ENCODE measurements around the gene ENAH.

ENAH gene

GRCh38 chr1:225613006-225613405 is 39.9 kb downstream of the ENAH start:
- TF ChIP-seq POLR2A (IDR thresholded peaks at IDR 0.05; ENCODE audit: low read length) (no peak), GATA1 (IDR thresholded peaks at IDR 0.05; ENCODE audit: low read depth, low read length) (no peak)

GRCh38 chr1:225612287-225612686 is 40.6 kb downstream of the ENAH start:
- no peak for TF ChIP-seq POLR2A (IDR thresholded peaks at IDR 0.05; ENCODE audit: low read length)
- TF ChIP-seq GATA1 (IDR thresholded peaks at IDR 0.05; ENCODE audit: low read depth, low read length) = no peak
- no peak for DNase-seq

More at GRCh38 chr1:225613006-225613405, 39.9 kb downstream of the ENAH start:
- DNase-seq = no peak

DNA sequence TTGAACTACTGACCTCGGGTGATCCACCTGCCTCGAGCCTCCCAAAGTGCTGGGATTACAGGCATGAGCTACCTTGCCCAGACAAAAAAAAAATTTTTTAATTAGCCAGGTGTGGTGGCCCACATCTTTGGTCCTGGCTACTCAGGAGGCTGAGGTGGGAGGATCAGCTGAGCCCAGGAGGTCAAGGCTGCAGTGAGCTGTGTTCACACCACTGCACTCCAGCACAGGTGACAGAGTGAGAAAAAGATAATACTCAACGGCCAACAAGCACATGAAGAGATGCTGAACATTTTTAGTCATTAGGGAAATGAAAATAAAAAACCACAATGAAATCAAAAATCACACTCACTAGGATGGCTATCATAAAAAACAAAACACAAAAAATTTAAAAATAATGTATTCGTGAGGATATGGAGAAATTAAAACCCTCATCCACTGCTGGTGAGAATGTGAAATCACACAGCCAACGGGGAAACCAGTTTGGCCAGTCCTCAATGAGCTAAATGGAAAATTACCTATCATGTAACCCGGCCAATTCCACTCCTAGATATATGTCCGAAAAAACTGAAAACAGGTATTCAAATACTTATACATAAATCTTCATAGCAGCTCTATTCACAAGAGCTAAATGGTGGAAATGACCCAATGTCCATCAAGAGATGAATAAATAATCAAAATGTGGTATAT is 41.2 kb downstream of the ENAH start:
- DNase-seq = no peak
- TF ChIP-seq POLR2A (IDR thresholded peaks at IDR 0.05; ENCODE audit: low read length) = no peak
- TF ChIP-seq GATA1 (IDR thresholded peaks at IDR 0.05; ENCODE audit: low read depth, low read length) = no peak

DNA sequence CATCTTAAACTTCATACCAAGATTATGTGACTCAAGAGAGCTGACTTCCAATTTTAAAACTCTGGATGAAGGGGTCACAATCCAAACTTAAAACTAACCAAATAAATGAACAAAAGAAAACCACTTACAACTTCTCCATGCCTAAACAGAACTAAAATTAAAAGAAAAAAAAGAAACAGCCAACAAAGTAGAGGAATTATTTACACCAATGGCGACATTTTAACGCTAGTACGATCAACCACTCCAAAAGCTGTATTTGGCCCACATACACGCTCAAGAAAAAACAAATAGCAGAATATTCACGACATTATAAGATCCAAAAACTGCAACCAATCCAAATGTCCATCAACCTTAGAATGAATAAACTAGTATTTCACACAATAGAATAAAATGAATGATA is 42.4 kb downstream of the ENAH start:
- no peak for DNase-seq
- TF ChIP-seq POLR2A (IDR thresholded peaks at IDR 0.05; ENCODE audit: low read length) (no peak), GATA1 (IDR thresholded peaks at IDR 0.05; ENCODE audit: low read depth, low read length) (no peak)

DNA sequence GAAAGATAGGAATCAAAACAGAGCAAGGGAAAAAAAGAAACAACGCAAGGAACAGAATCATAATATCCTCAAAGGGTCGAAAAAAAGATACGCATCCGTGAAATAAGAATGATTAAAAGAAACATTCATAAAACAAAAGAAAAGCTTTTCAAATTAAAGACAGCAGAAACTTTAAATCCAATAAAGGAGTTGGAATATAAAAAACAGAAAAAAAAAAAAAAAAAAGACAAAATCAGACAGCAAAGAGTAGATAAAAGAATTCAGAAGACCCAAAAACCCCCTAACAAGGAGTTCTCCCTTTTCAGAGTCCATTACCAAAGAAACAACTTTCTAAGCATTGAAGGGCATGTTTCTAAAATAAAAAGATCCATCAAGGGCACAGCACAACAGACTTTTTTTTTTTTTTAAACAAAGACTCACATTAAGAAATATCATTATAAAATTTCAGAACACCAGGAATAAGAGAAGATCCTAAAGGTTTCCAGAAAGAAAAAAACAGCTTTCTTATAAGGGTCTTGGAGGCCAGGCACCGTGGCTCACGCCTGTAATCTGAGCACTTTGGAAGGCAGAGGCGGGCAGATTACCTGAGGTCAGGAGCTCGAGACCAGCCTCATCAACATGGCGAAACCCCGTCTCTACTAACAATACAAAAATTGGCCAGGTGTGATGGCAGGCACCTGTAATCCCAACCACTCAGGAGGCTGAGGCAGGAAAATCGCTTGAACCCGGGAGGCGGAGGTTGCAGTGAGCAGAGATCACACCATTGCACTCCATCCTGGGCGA is 44.7 kb downstream of the ENAH start:
- no peak for DNase-seq
- TF ChIP-seq POLR2A (IDR thresholded peaks at IDR 0.05; ENCODE audit: low read length) (no peak), GATA1 (IDR thresholded peaks at IDR 0.05; ENCODE audit: low read depth, low read length) (no peak)

DNA sequence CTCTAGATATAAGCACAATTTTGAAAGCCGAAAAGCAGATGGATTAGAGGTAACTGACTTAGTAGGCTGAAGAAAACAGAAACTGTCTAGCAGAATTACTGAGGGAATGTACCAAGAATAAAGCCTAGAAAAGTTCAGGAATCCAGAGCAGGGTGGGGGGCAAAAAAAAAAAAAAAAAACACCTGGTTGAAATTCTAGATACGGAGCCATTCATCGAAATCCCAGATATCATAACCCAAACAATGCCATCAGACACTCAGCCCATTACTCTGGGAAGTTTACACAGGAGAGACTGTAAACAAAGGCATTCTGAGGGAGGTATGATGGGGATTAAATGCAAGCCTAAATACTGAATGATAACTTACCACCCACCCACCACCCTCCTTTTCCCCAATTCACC is 45.6 kb downstream of the ENAH start:
- DNase-seq = no peak
- no peak for TF ChIP-seq GATA1 (IDR thresholded peaks at IDR 0.05; ENCODE audit: low read depth, low read length)
- no peak for TF ChIP-seq POLR2A (IDR thresholded peaks at IDR 0.05; ENCODE audit: low read length)

- TF ChIP-seq GATA1 (IDR thresholded peaks at IDR 0.05; ENCODE audit: low read depth, low read length) = no peak
Measured at GRCh38 chr1:225603538-225604354, 49.2 kb downstream of the ENAH start.

DNA sequence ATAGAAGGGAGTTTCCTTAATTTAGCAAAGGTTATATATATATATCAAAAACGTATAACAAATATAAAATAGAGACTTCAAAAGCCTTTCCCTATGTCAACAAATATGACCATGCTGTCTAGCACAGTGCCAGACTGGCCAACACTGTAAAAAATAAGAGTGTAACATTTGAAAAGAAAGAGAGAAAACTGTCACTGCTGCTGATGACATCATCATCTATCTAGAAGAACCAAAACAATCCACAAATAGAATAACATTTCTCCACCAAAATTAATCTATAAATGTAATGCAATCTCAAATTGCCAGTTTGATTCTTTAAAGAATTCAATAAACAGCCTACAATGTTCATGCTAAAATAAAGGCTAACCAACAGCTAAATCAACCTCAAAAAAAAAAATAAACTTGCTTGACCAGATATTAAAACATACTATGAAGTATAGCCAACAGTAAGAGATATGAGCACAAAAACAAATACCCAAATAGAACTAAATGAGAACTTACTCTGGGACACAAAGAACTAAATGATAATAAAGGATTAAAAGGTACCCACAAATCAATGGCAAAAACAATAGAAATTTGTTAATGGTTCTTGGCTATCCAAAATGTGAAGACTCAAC is 50.2 kb downstream of the ENAH start:
- DNase-seq = no peak
- no peak for TF ChIP-seq POLR2A (IDR thresholded peaks at IDR 0.05; ENCODE audit: low read length)
- no peak for TF ChIP-seq GATA1 (IDR thresholded peaks at IDR 0.05; ENCODE audit: low read depth, low read length)

More at GRCh38 chr1:225603538-225604354, 49.2 kb downstream of the ENAH start:
- no peak for DNase-seq

- TF ChIP-seq POLR2A (IDR thresholded peaks at IDR 0.05; ENCODE audit: low read length) (no peak), GATA1 (IDR thresholded peaks at IDR 0.05; ENCODE audit: low read depth, low read length) (no peak)
Measured at GRCh38 chr1:225601902-225602589, 50.9 kb downstream of the ENAH start.

DNA sequence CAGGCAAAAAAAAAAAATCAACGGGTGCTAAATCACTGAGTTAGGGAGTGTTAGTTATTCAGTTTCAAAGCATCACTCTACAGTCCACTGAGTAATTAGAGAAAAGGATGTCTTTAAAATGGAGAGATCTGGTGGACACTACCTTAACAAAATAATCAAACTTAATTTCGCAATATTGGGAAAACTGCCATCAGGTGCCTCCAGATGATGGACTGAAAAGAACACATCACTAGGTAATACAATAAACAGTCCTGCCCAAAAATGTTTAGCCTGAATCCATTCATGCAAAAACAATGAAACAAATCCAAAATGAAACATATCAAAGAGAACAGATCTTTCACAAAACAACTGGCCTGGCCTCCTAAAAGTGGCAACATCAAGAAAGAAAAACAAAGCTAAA is 54.1 kb downstream of the ENAH start:
- no peak for DNase-seq
- TF ChIP-seq GATA1 (IDR thresholded peaks at IDR 0.05; ENCODE audit: low read depth, low read length) (no peak), POLR2A (IDR thresholded peaks at IDR 0.05; ENCODE audit: low read length) (no peak)

More at GRCh38 chr1:225601902-225602589, 50.9 kb downstream of the ENAH start:
- no peak for DNase-seq

DNA sequence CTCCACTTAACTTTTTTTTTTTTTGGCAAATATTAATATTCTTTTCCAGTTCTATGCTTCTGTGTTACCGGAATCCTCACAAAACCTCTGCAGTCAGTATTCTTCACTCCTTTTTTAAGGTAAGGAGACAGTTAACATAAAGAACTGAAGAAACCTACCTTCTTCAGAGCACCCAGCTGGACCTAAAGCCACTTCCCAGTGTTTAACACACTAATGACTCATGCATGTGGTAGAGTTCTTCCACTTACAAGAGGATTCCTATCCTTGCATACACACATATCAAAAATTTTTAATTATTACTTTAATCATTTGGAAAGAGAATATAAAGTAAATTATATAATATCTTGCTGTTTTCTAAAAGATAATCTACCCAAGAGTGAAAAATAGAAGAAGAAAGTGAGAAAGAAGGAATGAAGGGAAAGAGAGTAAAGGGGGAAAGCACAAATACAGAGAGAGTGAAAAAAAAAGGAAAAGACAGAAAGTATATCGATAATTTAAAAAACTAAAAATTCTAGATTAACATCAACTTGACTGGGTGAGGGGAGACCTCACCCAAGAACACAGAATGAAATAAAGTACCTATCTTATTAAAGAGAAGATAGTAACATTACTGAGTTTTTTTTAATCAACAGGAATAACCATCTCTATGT is 54.9 kb downstream of the ENAH start:
- TF ChIP-seq GATA1 (IDR thresholded peaks at IDR 0.05; ENCODE audit: low read depth, low read length) (no peak), POLR2A (IDR thresholded peaks at IDR 0.05; ENCODE audit: low read length) (no peak)
- DNase-seq = no peak

DNA sequence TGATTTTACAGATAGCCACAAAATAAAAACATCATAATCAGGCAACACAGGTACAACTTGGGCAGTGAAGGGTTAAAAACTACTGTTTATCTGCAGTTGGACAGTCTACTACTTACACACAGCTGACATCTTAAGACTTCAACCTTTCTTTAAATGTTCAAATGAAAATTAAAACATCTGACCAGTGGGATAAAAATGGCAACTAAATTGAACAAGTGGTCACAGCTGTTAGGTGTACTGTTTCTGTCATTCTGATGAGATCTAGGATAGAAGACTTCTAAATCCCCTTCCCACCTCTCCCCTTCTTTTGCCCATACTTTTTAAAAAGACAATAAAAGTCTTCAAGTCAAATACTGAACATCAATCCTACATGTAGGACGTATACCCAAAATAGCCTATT is 56.2 kb downstream of the ENAH start:
- no peak for DNase-seq
- TF ChIP-seq POLR2A (IDR thresholded peaks at IDR 0.05; ENCODE audit: low read length) = no peak
- no peak for TF ChIP-seq GATA1 (IDR thresholded peaks at IDR 0.05; ENCODE audit: low read depth, low read length)

Measured in erythroblast (primary cell).